ENCODE results near the gene PSMD1. TPM values are rescaled to one million over a fixed set of nuclear protein-coding genes. Genes with fewer than 3 reads are reported as not detected.
"Not testable (repeated sequence)": the region's sequence is repeated elsewhere in the genome, so short reads cannot be mapped to it uniquely, and the experiment has no call there.

Gene PSMD1
- total RNA-seq, 1 donor from 2014 or later: 111 TPM

DNA sequence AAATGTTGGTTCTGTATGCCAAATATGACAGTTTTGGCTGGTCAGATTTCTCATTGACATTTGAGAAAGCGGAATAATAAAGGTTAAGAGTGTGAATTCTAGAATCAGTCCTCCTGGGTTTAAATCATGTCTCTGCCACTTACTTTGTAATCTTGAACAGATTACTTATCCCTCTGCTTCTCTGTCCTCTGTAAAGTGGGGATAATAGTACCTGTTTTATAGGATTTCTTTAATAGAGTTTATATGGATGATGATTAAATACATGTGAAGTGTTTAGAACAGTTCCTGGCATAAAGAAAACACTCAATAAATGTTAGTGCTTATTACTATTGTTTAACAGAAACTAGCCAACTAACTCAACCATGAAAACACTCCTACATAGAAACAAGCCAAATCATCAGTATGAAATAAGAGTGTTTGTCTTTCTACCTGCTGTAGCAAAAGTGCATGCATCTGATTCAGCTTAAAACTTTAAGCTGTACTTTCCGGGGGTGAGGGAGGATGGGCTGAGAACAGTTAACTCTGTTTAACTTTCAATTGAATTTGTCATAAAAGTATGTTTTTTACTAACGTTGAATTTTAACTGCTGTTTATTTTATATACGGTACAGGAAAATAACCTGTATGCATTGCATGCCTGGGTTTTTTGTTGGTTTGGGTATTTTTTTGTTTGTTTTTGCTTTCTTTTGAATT is 61.4 kb downstream of the PSMD1 start:
- DNase-seq: no peak

DNA sequence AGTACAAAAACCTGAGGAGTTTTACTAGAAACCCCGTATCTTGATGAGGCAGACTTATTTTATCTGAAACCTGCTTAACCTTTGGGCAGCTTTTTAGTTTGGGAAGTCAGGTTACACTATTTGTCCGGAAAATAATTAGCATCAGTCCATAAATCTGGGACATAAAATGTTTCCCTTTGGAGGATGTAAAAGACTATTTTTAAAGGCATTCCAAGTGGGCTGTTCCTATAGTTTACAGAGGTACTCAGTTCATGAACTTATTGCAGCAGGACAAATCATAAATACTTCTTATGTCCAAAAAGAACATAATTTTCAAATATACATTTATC is 61.9 kb downstream of the PSMD1 start:
- no peak for DNase-seq

DNA sequence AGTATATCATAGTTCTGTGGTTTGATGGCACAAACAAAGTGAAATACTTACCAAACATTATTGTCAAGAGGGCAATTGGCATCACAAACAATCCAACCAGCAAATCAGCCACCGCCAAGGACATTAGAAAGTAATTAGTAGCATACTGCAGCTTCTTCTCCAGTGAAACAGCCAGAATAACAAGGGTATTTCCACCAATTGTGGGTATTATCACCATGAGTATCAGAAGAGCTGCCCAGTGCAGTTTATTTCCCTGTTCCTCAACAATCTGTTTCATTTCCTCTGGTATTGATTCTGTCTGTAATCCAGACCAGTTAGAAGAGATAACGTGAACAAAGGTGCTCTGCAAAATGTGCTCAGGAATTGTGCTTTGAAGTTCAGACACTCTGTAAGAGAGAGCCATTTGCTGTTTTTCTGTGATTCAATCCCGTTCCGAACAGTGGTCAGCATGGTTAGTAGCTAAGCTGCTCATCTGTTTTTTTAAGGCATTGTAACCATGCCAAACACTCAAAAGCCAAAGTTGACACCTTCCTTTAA is 66.8 kb downstream of the PSMD1 start:
- DNase-seq: no peak

DNA sequence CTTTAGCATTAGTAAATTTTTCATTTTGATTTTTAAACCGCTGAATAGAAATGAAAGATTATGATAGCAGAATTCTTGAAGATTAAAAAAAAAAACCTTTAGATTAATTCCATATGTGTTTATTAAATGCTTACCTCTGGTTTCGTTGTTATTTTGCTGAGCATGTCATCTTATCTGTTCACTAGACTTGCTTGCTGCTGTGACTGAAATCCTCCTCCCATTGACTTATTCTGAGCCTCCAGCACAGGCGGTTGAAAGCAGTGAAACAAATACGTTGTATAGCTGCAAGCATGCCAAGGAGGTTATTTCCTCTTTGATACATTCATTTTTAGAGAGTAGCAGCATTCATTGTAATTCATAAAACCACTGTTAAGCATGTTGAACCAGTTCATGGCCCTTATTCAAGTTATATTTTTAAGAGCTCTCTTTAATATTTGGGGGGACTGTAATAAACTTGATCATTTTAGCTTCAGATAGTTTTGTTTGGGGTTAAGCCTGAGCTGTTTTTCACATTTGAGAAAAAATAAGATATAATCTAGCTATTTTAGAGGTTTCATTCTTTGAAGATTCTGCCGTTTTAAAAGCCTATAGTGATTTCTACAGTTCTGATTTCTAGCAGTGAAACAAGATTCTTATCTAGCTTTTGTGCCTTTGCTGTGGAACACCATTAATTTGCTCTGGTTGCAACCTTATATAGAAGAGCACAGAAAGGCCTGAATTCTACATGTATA is 68.3 kb downstream of the PSMD1 start, which contains the start of gene HTR2B:
TSS of gene HTR2B (minus strand) at position 205 of the 731 bp plus-strand sequence. CDS start 1,278 bp downstream, outside the sequence.
- DNase-seq: no peak

DNA sequence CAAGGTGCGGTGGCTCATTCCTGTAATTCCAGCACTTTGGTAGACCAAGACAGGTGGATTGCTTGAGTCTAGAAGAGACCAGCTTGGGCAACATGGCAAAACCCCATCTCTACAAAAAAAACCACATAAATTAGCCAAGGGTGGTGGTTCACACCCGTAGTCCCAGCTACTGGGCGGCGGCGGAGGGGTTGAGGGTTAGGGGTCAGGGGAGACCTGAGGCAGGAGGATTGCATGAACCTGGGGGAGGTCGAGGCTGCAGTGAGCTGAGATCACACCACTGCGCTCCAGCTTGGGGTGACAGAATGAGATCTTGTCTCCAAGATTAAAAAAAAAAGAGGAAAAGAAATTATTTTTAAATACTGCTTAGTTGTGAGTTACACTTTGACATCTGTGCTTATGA is 69.5 kb downstream of the PSMD1 start:
- DNase-seq: no peak

DNA sequence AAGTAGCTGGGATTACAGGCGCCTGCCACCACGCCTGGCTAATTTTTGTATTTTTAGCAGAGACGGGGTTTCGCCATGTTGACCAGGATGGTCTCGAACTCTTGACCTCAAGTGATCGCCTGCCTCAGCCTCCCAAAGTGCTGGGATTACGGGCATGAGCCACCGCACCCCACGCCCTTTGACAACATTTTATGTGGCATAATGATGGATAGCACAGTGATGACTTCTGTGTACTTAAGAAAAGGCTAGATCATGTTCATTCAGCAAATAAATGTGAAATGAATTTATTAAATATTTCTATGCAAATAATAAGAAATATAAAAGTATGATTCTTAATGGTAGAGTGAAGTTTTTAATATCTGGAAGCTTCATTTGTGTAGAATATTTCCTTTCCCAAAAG is 70.8 kb downstream of the PSMD1 start:
- no peak for DNase-seq

DNA sequence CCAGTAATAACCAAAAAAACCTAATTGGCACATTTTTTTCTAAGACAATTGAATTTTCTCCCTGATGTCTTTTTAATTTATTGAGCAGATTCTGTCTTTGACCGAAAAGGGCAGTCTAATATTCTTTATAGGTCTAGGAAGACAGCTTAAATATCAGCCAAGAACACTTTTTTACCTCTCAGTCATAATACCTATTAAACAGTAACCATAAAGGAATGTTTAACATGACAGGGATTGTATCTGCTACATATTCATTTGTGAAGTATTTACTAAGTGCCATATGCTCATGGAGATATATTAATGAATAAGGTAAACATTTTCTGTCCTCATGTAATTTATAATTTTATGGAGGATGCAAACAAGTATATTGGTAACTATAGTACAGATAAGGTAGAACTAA is 71.3 kb downstream of the PSMD1 start:
- no peak for DNase-seq

DNA sequence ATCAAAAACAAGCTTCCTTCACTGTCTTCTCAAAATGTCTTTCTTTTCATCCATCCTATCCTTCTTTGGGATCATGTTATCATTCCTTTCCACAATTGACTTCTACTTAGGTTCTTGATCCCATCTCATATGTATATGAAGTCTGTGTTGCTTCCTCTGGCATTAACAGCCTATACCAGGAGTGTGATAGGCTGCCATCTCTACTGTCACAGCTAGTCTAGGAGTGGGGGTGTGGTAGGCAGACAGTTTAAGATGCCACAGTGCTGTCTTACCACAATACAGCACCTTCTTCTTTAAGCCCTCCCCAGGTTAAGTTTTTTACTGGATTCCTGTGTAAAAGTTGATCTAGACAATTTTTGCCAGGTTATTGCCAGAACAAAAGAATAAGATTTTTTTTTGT is 71.9 kb downstream of the PSMD1 start:
- no peak for DNase-seq

DNA sequence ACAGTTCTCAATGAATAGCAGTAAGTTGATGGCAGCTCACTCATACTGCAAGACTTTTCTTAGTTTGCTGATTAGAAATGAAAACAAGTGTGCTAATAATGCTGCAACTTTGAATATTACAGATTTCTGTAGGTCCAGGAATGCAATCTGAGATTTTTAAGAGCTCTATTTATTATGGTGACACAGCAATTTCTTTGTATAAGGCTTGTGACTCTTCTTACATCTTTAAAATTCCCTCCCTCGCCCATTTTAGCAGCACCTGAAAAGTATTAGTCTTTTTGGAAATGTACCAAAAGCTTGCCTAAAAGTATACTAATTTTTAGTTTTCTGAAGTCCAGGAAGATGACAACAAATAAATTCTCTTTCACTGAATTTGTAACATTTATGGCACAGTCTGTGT is 72.5 kb downstream of the PSMD1 start:
- DNase-seq: no peak

DNA sequence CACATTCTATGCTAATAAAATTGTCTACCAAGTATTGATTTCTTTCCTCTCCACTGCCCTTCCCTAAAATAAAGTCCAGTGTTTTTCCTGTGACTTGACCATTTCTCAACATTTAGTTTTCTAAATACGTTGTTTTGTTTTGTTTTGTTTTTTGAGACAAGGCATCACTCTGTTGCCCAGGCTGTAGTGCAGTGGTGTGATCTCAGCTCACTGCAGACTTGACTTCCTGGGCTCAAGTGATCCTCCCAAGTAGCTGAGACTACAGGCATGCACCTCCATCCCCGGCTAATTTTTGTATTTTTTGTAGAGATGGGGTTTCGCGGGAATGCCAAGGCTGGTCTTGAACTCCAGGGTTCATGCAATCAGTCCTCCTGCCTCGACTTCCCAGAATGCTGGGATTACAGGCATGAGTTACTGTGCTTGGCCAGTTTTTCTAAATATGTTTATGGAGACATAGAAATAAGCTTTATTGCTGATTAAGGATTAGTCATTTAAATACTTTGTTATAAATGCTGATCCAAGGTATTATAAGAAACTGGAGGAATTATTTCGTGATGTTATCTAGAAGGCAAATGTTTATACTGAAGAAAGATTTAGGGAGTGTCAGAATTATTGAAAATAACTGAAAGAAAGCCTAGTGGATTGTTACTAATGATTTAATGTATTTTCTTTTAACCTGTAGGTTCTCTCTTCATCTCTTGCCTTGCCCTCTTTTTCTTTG is 73.8 kb downstream of the PSMD1 start:
- no peak for DNase-seq

DNA sequence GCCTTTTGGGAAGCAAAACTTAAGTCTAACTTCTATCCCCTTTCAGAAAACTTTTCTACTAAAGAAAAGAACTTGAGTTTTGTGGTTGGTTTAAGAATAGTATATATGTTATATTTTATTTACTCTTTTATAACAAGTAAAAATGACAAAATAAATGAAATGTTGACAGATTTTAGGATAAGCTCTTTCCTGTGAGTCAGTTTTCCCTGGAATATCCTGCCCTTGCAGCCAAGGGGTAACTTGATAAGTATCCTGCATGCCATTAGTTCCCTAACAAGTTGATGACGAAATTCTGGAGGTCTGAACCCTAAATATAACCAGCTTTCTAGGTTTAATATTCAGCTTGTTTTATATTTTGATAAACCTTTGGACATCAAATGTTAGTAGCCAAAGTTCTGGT is 75.5 kb downstream of the PSMD1 start:
- no peak for DNase-seq

DNA sequence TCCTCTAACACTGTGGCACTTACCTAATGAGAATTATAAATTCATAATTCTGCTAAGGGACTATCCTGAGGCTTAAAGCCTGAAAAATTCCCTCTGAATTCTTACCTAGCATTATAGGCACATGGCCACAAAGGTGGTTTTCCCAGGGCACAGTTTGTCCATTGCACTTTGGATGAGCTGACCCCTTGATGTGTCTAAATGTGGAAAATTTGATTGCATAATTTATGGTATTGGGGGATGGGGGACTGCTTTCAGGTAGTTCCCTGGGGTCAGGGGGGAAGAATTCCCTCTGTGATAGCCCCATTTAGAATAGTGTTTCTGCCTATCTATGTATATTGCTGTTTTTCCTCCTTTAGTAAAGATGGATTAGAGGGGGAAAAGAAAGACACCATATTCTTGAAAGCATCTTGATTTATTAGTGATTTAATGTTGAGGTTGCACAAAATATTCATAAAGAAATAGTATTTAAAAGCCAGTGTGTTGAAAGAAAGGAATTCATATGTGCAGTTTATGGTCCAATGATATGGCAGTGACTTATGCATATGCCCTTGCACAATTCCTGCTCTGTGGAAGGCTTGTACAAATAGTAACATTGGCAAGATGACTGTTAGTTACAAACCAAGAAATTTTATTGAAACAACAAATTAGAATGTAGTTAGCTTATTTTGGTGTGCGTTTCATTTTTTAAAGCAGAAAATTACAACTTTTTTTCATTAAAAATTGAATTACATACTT is 76.9 kb downstream of the PSMD1 start:
- no peak for DNase-seq

DNA sequence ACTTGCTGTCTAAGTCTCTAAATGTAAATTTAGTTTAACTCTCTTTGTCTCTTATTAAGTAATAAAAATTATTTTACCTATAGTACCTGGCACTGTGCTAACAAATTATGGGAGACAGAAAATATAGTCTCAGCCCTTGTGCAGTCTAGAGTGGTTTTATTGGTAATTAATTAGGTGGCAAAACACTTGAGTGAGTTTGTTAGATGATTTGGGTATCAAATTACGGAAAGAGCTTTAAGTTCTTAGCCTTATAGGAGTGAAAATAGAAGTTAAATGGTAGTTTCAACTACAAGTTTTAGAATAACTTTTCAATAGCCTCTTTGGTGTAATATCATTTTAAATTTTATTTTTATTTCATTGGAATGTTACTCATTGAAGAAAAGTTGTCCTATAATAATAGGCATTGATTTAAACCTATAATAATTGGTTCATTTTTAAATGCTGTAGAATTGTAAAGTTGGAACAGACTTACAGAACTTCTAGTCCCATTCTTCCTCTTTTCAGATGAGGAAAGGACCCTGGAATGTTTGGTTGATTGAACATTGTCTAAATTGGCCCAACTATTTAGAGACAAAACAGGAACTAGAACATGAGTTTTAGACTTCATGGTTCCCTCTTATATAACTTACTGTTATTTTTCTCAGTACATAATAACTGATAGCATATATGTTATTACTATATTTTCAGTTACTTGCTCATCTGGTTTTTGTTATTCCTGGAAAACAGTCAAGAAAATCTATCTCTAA is 78.4 kb downstream of the PSMD1 start:
- no peak for DNase-seq

DNA sequence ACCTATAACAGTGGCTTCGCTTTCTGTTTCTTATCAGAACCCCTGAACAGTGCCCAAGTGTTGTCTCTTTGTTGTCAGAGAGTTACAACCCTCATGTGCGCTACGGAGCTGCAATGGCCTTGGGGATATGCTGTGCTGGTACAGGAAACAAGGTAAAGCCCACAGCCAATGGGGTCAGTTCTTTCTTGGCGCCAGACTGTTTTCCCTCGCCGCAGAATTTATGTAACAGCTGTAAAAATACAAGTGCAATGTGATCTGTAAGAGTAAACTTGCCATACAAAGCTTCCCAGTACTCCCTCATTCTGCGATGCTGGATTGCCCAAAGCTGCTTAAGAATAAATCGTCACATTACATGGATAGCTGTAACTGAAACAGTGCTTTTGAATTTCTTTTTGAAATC is 82.0 kb downstream of the PSMD1 start:
- no peak for DNase-seq

DNA sequence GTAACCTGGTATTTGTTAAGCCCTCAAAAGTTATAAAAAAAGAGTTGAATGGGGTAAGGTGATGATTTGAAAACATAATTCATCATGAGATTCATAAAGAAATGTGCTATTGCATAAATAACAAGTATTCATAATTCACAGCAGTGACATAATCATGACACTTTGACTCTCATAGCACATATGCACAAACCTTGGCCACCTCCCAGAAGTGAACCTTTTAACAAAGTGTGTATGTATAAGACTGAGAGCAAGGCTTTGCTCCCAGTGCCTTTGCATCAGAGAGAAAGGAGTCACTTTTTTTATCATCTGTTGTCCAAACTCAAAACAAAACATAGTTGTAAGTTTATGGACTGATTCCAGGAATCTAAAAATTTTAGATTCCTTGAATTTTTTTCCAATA is 83.1 kb downstream of the PSMD1 start:
- DNase-seq: no peak

DNA sequence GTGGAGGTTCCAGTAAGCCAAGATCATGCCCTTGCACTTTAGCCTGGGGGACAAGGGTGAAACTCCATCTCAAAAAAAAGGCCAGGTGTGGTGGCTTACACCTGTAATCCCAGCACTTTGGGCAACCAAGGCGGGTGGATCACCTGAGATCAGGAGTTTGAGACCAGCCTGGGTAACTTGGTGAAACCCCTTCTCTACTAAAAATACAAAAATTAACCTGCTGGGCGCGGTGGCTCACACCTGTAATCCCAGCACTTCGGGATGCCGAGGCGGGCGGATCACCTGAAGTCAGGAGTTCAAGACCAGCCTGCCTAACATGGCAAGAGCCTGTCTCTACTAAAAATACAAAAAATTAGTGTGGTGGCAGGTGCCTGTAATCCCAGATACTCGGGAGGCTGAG is 84.1 kb downstream of the PSMD1 start:
- DNase-seq: not testable (repeated sequence)

DNA sequence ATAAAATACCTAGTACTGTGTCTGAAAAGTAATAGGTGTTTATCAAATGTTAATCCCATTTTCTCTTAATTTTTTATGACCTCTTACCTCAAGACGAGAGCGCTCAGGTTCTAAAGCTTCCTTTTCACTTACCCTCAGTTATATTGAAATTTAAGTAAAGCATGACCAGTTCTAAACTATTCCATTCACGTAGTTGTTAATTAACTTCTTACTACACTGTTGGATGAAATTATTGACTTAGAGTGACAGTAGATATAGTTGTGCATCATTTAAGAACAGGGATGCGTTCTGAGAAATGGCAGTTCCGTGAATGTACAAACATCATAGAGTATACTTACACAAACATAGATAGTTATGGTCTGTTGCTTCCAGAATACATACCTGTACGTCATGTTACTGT is 88.2 kb downstream of the PSMD1 start:
- no peak for DNase-seq

DNA sequence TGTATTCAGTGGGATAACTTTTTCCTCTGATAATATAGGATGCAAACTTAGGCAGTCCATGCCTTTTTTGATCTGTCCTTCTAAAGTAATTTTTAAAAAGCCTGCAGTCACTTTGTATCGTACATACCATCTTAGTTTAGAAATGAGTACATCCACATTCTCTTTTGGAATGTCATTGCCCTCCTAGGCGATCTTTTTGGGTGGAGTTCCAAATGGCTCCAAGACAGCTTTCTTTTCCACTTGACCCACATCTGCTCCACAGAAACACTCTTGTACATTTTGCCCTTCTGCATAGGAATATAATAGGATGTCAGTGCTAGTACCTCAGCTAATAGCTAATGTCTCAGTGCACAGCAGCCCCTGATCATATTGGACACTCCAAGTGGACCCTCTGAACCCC is 90.0 kb downstream of the PSMD1 start:
- no peak for DNase-seq

DNA sequence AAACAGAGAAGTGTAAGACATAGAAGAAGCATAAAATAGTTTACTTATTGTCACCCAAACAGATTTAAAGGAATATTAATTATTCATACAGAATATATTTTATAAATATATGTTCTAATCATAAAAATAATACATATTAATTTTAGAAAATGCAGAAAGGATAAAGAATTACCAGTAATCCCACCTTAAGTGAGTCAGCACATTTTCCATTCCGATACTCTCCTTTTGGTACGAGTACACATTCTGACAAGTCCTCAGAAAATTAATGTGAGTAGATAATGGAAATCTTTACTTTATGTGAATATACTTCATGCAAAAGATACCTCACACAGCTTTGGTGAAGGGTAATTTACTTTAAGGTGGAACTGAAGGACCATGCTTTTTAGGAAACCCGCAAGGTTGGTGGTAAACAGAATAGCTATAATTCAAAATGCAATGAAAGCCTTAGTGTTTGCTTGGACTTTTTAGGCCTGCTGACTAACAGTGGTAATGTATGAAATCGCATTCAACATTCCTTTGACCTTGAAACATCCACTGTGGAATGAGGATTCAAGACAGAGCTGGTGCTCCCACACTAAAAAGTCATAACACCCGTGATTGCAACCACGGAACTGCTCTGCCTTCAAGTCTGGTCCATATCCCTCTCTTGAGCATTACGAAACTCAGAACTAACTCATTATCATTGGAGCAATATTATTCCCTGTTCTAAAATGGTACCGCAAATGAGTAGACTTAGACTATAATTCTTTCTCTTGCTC is 96.3 kb downstream of the PSMD1 start:
- no peak for DNase-seq

DNA sequence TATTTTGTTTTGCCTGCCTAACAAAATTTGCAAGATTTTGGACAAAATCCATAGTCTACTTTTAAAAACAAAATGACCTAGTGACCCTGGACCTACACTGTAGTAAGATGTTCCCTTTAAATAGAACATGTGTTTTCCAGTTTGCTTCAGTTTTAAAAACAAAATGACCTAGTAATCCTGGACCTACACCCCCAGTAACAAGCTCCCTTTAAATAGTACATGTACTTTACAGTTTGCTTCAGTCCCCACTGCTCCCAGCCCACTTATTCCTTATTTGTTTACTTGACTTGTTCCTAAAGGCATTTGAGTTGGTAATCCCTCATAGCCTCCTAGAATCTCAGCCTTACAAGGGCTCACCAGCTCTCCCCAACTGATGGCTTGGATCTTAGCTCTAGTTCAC is 102.6 kb downstream of the PSMD1 start:
- no peak for DNase-seq

DNA sequence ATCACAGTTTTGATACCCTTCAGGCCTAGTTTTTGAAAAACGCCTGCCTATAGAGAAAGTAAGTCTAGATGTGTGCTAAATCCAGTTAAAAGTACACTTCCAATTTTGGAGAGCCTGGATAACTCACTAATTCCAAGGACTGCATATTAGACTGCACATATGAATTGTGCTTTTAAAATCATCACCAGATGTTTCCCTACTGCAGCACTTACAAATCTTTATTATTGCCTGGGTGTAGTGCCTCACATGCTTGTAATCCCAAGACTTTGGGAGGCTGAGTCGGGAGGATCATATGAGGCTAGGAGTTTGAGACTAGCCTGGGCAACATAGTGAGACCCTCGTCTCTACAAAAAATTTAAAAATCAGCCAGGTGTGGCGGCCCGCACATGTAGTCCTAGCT is 104.0 kb downstream of the PSMD1 start:
- no peak for DNase-seq
